ENCODE measurements around the gene POLDIP3.
A peak's percentile ranks its signal among the peaks of the same experiment; 100 is the strongest.
"Not testable (repeated sequence)": the region's sequence is repeated elsewhere in the genome, so short reads cannot be mapped to it uniquely, and the experiment has no call there.

Gene POLDIP3

DNA sequence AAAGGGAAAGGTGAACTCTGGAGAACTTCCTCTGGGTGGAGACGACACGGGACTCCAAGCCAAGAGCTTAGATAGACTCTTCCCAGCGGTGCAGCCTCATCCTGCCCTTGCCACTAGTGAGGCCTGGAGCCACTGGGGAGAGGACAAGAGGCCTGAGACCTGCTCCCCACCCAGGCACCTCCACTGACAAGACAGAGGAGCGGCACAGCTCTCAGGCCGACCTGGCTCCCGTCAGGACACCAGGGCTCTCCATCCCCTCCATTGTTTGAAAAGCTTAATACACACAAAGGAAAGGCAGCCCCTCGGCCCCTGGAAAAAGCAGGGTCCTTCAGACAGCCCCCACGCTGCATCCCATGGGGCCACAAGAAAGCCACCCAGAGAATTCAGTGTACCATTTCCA is 29.6 kb downstream of the POLDIP3 start:
- DNase-seq (ENCODE audit: low read depth): no peak

DNA sequence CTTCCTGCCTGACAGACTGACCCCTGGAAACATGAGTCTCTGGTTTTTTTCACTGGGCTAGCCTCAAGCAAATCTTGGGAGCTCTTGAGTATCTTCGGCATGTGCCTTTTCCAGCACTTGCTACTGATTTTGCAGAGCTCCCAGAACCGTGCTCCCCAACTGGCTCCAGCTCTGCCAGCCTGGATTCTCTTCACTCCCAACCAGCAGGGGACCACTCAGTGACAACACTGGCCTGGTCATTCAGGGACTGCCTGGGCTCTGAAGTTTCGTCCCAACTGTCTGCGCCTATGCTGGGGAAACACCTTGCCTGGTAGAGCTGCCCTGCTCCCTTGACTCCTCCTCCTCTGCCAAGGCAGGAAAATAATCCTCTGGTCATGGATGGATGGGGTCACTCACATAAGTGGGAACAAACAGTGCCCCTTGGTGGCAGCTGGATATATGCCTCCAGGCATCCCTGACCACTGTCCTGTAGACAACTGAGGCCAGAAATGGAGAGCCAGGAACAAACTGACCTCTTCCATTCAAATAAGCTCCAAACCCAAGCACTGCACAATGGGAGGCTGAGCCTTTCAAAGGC is 30.2 kb downstream of the POLDIP3 start:
- DNase-seq (ENCODE audit: low read depth): no peak

DNA sequence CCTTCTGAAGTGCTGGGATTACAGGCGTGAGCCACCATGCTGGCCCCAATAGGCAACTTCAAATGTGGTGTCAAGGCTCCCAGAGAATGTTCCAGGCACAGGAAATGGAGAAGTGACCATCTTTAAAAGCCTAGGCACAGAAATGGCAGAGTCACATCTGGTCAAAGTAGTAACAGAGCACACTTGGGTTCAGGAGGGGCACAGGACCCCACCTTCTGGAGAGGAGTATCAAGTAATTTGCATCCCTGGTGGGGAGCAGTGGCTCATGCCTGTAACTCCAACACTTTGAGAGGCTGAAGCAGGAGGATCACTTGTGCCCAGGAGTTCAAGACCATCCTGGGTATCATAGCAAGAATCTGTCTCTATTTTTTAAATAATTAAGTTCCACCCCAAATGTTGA is 31.7 kb downstream of the POLDIP3 start:
- DNase-seq (ENCODE audit: low read depth): no peak

GRCh38 chr22:42581762-42582716 is 32.6 kb downstream of the POLDIP3 start:
- peak; percentile 59 for DNase-seq (ENCODE audit: low read depth)

DNA sequence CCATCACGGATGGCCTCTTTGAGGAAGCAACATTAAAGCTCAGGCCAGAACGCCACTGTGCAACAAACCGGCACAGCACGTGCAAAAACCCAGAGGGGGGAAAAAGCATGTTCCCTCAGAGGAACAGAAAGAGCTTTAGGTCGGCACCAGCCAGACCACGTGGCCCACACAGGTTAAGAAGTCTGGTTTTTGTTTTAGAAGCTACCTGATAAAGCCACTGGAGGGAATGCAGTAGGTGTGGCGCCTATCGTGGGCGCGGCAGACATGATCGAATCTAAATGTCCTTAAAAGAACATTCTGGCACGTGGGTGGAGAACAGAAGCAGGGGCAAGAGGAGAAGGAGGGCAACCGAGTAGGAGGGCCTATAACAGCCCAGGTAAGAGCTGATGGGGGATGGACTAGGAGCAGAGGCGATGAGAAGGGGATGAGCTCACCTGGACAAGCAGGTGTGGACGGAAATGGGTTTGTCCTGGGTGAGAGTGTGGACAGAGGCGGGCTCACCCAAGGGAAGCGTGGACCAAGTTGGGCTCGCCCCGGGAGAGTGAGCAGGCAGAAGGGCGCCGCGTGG is 33.4 kb downstream of the POLDIP3 start:
- DNase-seq (ENCODE audit: low read depth): not testable (repeated sequence)

- DNase-seq (ENCODE audit: low read depth): not testable (repeated sequence)
Measured at GRCh38 chr22:42580040-42580439, 34.6 kb downstream of the POLDIP3 start.

DNA sequence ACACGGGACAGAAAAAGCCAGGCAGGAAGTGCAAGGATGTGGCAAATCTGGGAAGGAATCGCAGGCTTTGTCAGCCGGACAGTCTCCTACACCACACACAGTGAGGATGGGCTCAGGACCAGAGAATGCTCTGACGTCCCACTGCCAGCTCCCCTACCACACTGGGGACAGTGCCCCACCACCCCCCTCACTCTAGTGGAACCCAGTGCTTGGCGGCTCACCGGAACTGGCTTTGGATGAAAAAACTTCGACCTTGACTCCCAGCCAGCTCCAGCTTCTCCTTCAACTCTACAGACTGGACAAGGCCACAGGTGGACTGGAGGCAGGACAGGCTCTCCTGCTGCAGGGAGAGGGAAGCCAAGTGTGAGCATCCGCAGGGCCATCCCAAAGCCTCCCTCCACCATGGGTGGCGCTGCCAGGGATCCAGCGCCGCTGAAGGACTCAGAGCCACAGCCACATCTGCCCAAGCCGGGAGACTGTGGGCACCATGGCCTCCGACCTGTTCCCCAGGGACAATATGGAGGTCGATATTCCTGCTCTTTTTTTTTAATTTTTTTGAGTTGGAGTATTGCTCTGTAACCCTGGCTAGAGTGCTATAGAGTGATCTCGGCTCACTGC is 37.0 kb downstream of the POLDIP3 start:
- no peak for DNase-seq (ENCODE audit: low read depth)

- not testable (repeated sequence) for DNase-seq (ENCODE audit: low read depth)
Measured at GRCh38 chr22:42577141-42577540, 37.5 kb downstream of the POLDIP3 start.

DNA sequence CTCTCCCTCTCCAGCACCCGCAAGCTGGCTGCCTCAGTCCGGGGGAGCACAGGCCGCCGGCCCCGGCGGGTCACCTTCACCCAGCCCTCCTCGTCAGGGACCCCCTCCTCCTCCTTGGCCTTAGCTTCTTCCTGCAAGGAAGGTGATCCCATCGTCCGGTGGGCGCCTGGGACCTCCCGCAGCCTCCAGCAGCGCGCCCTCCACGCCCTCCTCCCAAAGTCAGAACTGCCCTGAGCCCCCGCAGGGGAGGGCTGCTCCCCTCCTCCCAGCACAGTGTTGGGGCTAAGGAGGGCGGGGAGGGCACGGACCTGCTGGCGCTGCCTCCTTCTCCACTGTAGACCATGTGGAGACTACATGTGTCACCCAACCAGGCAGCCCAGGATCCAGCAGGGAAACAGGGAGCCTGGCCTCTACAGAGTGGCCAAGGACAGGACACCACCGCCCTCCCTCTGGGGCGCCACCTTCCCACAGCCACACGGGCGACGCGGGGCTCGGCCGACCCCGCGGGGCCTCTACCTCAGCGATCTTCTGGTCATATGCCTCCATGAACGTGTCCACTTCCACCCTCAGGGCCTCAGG is 38.6 kb downstream of the POLDIP3 start:
- not testable (repeated sequence) for DNase-seq (ENCODE audit: low read depth)

- DNase-seq (ENCODE audit: low read depth): not testable (repeated sequence)
Measured at GRCh38 chr22:42574468-42574867, 40.2 kb downstream of the POLDIP3 start.

DNA sequence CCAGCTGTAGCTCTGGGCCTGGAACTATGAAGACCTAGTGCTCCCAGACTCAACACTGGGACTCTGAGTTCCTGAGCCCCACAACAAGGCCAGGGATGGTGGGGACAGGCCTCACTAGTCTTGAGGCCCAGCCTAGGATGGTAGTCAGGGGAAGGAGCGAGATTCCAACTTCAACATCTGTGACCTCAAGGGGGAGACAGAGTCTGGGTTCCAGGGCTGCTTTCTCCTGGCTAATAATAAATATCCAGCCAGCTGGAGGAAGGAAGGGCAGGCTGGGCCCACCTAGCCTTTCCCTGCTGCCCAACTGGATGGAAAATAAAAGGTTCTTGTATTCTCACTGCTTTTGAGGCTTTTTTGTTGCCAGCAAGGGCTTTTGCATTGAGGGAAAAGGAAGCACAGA is 40.6 kb downstream of the POLDIP3 start:
- DNase-seq (ENCODE audit: low read depth): not testable (repeated sequence)

DNA sequence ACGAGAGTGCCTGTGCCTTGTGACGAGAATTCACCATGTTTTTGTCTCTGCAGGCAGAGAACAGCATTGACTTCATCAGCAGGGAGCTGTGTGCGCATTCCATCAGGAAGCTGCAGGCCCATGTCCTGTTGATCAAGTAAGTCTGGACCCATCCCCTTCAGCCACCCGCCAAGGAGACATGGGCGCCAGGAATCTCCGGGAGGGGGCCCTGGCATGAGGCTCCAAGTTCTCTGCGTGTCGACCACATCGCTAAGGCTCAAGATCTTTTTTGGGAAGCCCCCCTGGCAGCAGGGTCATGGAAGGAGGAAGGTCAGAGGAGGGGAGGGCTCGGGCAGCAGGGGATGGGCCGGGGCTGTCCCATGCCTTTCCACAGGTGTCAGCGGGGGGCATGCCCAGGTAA is 43.6 kb downstream of the POLDIP3 start:
- not testable (repeated sequence) for DNase-seq (ENCODE audit: low read depth)

- DNase-seq (ENCODE audit: low read depth): not testable (repeated sequence)
Measured at GRCh38 chr22:42570580-42570979, 44.1 kb downstream of the POLDIP3 start.

- not testable (repeated sequence) for DNase-seq (ENCODE audit: low read depth)
Measured at GRCh38 chr22:42567950-42568349, 46.7 kb downstream of the POLDIP3 start.

DNA sequence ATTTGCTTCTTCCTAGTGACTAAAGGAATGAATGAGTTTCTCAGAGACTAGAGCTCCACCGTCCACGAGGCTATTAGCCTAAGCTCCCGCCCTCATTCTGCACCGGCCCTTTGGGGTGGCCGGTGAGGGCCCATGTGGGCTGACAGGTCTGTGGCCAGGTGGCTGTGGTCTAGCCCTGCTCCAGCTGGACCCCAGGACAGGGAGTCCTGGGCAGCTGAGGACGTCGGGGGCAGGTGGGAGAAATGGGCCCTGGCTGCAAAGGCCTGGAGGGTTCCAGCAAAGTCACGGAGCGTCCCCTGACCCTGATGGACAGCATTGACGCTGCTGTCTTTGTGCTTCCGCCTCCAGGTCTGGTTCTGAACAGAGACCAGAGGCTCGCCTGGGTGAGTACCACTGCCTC is 48.7 kb downstream of the POLDIP3 start:
- no peak for DNase-seq (ENCODE audit: low read depth)

DNA sequence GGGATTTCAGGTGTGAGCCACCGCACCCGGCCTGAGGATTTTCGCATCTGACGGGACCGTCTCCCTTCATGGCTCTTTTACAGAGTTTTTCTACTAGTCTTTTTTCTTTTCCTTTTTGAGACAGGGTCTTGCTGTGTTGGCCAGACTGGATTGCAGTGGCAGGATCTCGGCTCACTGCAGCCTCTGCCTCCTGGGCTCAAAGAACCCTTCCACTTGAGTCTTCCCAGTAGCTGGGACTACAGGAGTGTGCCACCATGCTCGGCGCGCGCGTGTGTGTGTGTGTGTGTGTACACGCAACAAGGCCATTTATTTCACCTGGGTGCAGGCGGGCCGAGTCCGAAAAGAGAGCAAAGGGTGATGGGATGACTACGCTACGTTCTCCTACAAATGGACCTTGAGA is 50.0 kb downstream of the POLDIP3 start:
- DNase-seq (ENCODE audit: low read depth): no peak

GRCh38 chr22:42563943-42564342 is 50.7 kb downstream of the POLDIP3 start:
- not testable (repeated sequence) for DNase-seq (ENCODE audit: low read depth)

DNA sequence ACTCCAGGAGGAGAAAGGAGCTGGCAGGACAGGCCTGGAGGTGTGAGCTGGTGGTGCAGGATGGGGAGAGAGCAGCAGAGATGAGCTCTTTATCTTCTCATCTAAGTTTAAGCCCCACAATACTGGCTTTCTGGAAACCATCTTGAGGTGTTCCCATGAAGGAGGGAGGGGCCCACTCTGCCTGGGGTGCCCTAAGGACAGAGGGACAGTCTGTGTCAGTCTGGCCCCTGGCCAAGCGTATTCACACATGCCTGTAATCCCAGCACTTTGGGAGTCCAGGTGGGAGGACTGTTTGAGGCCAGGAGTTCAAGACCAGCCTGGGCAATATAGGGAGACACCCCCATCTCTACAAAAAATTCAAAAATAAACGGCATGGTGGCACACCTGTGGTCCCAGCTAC is 52.0 kb downstream of the POLDIP3 start:
- no peak for DNase-seq (ENCODE audit: low read depth)

DNA sequence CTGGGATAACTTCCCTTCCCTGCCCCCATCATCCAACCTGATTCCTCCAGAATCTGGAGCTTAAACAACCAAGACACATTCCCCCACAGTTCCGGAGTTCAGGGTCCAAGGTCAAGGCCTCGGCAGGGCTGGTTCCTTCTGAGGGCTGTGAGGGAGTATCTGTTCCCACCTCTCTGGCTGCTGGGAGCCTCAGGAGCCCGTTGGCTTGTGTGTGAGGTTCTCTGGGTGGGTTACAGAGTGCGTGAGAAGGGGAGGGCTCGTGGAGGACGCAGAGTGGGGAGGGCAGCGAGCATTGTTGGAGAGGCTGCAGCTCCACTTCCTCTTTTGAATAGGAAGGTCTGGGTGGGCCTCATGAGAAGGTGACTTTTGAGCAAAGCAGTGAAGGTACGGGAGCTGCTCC is 52.4 kb downstream of the POLDIP3 start:
- DNase-seq (ENCODE audit: low read depth): no peak

GRCh38 chr22:42561856-42562255 is 52.8 kb downstream of the POLDIP3 start:
- DNase-seq (ENCODE audit: low read depth): no peak

- DNase-seq (ENCODE audit: low read depth): no peak
Measured at GRCh38 chr22:42560781-42561180, 53.9 kb downstream of the POLDIP3 start.

GRCh38 chr22:42560381-42560780 is 54.3 kb downstream of the POLDIP3 start:
- DNase-seq (ENCODE audit: low read depth): no peak

Data from stimulated activated CD8-positive, alpha-beta memory T cell treated with anti-CD3 and anti-CD28 coated beads, Interleukin-15, amount 100 ng/mL, for 1 hour (primary cell).